HepG2 (cell line): ENCODE data around the gene ZFAND3. TPM values are rescaled to one million over a fixed set of nuclear protein-coding genes. Genes with fewer than 3 reads are reported as not detected.

Source experiments
- ATAC-seq: fragments of 200-7000 bp; cut with Tn5 transposase; 3 replicates; pipeline ENCODE4 v1.9.1; 2020; ENCODE audit warnings: mild to moderate bottlenecking, moderate library complexity
- BruUV-seq: library from RNA; stranded (reverse); fragments of 400-500 nt; replicated peaks from 2 replicates; lab custom pipeline; 2021; lab: Mats Ljungman, UMichigan
- CTCF ChIA-PET: fragments of 300-600 bp; formaldehyde crosslinking; extraction: SDS; loops from one replicate; lab custom pipeline; 2021; ENCODE audit warnings: low total read pairs, inconsistent platforms, low intra/inter-chr PET ratio; lab: Yijun Ruan, JAX
- POLR2A ChIA-PET: fragments of 350-600 bp; sonication (Branson Sonifier 250); formaldehyde crosslinking; loops from one replicate; lab custom pipeline; 2020; ENCODE audit warnings: antibody characterized with exemption, inconsistent platforms; lab: Yijun Ruan, JAX
- DNase-seq: peaks from one replicate; pipeline ENCODE4 v3.0.0-alpha.2; 2015; ENCODE audit warnings: low spot score
- FAIRE-seq: peaks from 3 replicates; lab custom pipeline; 2011; peaks lifted over from hg19 to GRCh38; lab: Jason Lieb, UNC
- H2AFZ ChIP-seq: one replicate; pipeline ENCODE4 v1.6.1; 2011; ENCODE audit warnings: low read length, inconsistent platforms
- H3K27ac ChIP-seq: fragments of 300-600 bp; 3 replicates; pipeline ENCODE4 v1.8.0; 2011; ENCODE audit warnings: mixed run types, mild to moderate bottlenecking, mixed read lengths, low read length, inconsistent platforms; ENCODE audit not compliant: insufficient read depth; ENCODE audit errors: extremely low read length
- H3K27me3 ChIP-seq, 2 experiments: fragments of 200-600 bp in 1 of 2; 2 replicates in 1 of 2; 3 replicates in 1 of 2; pipeline versions ENCODE4 v1.6.0 to v1.8.0; 2011; ENCODE audit warnings: low read length in 2 of 2, mild to moderate bottlenecking in 2 of 2, moderate library complexity in 2 of 2, inconsistent platforms in 1 of 2; ENCODE audit not compliant: insufficient read depth in 2 of 2, control insufficient read depth in 1 of 2
- H3K36me3 ChIP-seq, 2 experiments: fragments of 200-600 bp in 1 of 2; replicated peaks in 1 of 2; 2 replicates in 1 of 2; 3 replicates in 1 of 2; pipeline versions ENCODE4 v1.5.1 to v1.8.0; 2011; ENCODE audit warnings: low read length in 2 of 2, inconsistent platforms in 1 of 2; ENCODE audit not compliant: insufficient read depth in 2 of 2, control insufficient read depth in 1 of 2
- H3K4me1 ChIP-seq: 2 replicates; pipeline ENCODE4 v1.5.1; 2012; ENCODE audit warnings: low read length, inconsistent platforms; ENCODE audit not compliant: insufficient read depth
- H3K4me2 ChIP-seq: 2 replicates; pipeline ENCODE4 v1.6.0; 2011; ENCODE audit warnings: low read depth, low read length, inconsistent platforms
- H3K4me3 ChIP-seq, 3 experiments: fragments of 200-600 bp in 1 of 3; sonication (generic), shearing (Covaris generic) in 1 of 3; replicated peaks in 1 of 3; 2 replicates each; pipeline ENCODE4 v1.5.1; 2011 to 2016; ENCODE audit warnings: low read length in 3 of 3, inconsistent platforms in 2 of 3, low read depth in 2 of 3, mild to moderate bottlenecking in 2 of 3, control low read depth in 1 of 3, mixed read lengths in 1 of 3; ENCODE audit not compliant: insufficient read depth in 1 of 3
- H3K79me2 ChIP-seq: one replicate; pipeline ENCODE4 v1.6.1; 2011; ENCODE audit warnings: low read length, inconsistent platforms; ENCODE audit not compliant: insufficient read depth
- H3K9ac ChIP-seq: 2 replicates; pipeline ENCODE4 v1.6.0; 2011; ENCODE audit warnings: mild to moderate bottlenecking, low read depth, low read length, inconsistent platforms; ENCODE audit not compliant: insufficient read depth
- H3K9me3 ChIP-seq: 2 replicates; pipeline ENCODE4 v1.5.1; 2012; ENCODE audit warnings: mild to moderate bottlenecking, low read length
- H4K20me1 ChIP-seq: 2 replicates; pipeline ENCODE4 v1.6.0; 2011; ENCODE audit warnings: inconsistent platforms, mild to moderate bottlenecking, low read length, moderate library complexity; ENCODE audit not compliant: insufficient read depth
- ARID3A ChIP-seq: IDR thresholded peaks from 2 replicates; pipeline ENCODE4 v1.6.1; 2012; ENCODE audit warnings: low read depth, low read length, improper control_type of control experiment
- ATF6 ChIP-seq: sonication (generic); formaldehyde crosslinking; conservative IDR thresholded peaks from 2 replicates; pipeline ENCODE4 v1.4.0; 2020; ENCODE audit warnings: missing genetic modification reagents
- HMGXB3 ChIP-seq: sonication (generic); formaldehyde crosslinking; IDR thresholded peaks from 2 replicates; pipeline ENCODE4 v1.4.0; 2020; ENCODE audit warnings: missing genetic modification reagents, borderline replicate concordance
- ZSCAN5A ChIP-seq: sonication (generic); formaldehyde crosslinking; IDR thresholded peaks from 2 replicates; pipeline ENCODE4 v1.8.0; 2022; ENCODE audit warnings: mild to moderate bottlenecking, missing genetic modification reagents, borderline replicate concordance
- WGBS: methylation state at CpG from one replicate; pipeline ENCODE4 v1.1.6; 2017; ENCODE audit warnings: low lambda C conversion rate; 5-methylcytosine and 5-hydroxymethylcytosine counted together
- in situ Hi-C: cut with HindIII; loops from 2 replicates; pipeline ENCODE4 v1.10.0; 2017; ENCODE audit warnings: low pct_unique_long_range_greater_than_20kb; ENCODE audit not compliant: extremely low pct_ligation_motif_present
- intact Hi-C: fragments of 100-400 bp; cut with micrococcal nuclease; formaldehyde crosslinking; loops from one replicate; pipeline ENCODE4 v1.10.0; 2022; ENCODE audit not compliant: unreplicated experiment
- polyA plus RNA-seq, 8 experiments: library from polyadenylated mRNA; depleted of rRNA in 3 of 8; stranded (reverse) in 7 of 8; unstranded in 1 of 8; fragments of >200 nt; fragmentation: Illumina TruSeq in 4 of 8; extraction: Trizol in 4 of 8; gene quantifications; 2 replicates each; pipeline versions ENCODE4 v1.2.1 to v1.2.3, GENCODE V29; 2011 to 2016; ENCODE audit warnings: low read depth in 4 of 8, missing spikeins in 1 of 8, mixed read lengths in 1 of 8; ENCODE audit not compliant: insufficient read depth in 1 of 8
- total RNA-seq, 5 experiments: library from RNA; depleted of rRNA; stranded (reverse); fragments of >200 nt; fragmentation: Illumina TruSeq; extraction: Trizol; gene quantifications; 2 replicates each; pipeline ENCODE4 v1.2.3, GENCODE V29; 2016; ENCODE audit warnings: low read depth in 1 of 5

Gene ZFAND3
- total and polyA plus RNA-seq, 2 of the 13 experiments (the other 11 are each of a cell fraction or from before 2014, with no cell fraction given): 16.4 to 17.1 TPM

GRCh38 chr6:38055203-38055589 lies 235.7 kb downstream of the ZFAND3 start:
- H3K27me3 ChIP-seq: no peaks in the 10 kb centered on the region
- in situ Hi-C loops: no loop called here
- peak overlapping the region; percentile 45 for H3K27ac ChIP-seq
- TF ChIP-seq ARID3A (no peak), ATF6 (no peak)
- no peak overlapping the region for H3K9ac ChIP-seq
- 92% methylated on average over 1 of the region's 1 CpG for WGBS
- ChIA-PET POLR2A (interaction anchor here (1.5 kb wide), 1 partner anchor 10 kb away, joined by 3 read pairs; no protein-coding TSS in a partner anchor), CTCF (no interaction called here)
- intact Hi-C loops: no loop called here
- DNase-seq (no peak), FAIRE-seq (no peak), ATAC-seq (no peak; the same call in 2 of the 3 replicates)
- H3K36me3 ChIP-seq: no peaks in the 10 kb centered on the region; a peak in 2 of 5 replicates
- H3K4me1 ChIP-seq: peaks cover 44% of the 10 kb centered on the region
- BruUV-seq: no TSS peak
- no peak overlapping the region for H3K4me3 ChIP-seq
- no peak overlapping the region for H3K4me2 ChIP-seq
- peaks cover 5% of the 10 kb centered on the region for H3K79me2 ChIP-seq
- no peaks in the 10 kb centered on the region for H3K9me3 ChIP-seq
- H4K20me1 ChIP-seq: no peaks in the 10 kb centered on the region
- no peak overlapping the region for H2AFZ ChIP-seq

GRCh38 chr6:38056361-38056760 lies 236.8 kb downstream of the ZFAND3 start:
- ChIA-PET CTCF (no interaction called here), POLR2A (no interaction called here)
- Histone ChIP-seq H3K27me3 (no peaks in the 10 kb centered on the region), H3K27ac (no peak overlapping the region), H3K4me1 (peaks cover 44% of the 10 kb centered on the region), H2AFZ (no peak overlapping the region), H3K9me3 (no peaks in the 10 kb centered on the region), H3K4me2 (no peak overlapping the region), H3K79me2 (peaks cover 5% of the 10 kb centered on the region), H3K36me3 (peaks cover 0 to under 1% of the 10 kb centered on the region in 2 experiments; a peak in 4 of 5 replicates), H3K4me3 (no peak overlapping the region), H3K9ac (no peak overlapping the region), H4K20me1 (no peaks in the 10 kb centered on the region)
- 86% methylated on average over 3 of the region's 3 CpGs for WGBS
- TF ChIP-seq HMGXB3 (CRISPR knock-in tag) (no peak), ZSCAN5A (no peak)
- FAIRE-seq (no peak), ATAC-seq (peak; percentile 50; the same call in 1 of the 3 replicates), DNase-seq (no peak)
- BruUV-seq: no TSS peak
- intact Hi-C loops: no loop called here
- in situ Hi-C loops: no loop called here
